HEK293T (cell line): ENCODE results near the gene RABL6.

Experiments used
- ARNT ChIP-seq: fragments of 450-650 bp; IDR thresholded peaks from 2 replicates; pipeline ENCODE4 v1.6.1; 2017; ENCODE audit warnings: mild to moderate bottlenecking
- BHLHE40 ChIP-seq: fragments of 450-650 bp; IDR thresholded peaks from 2 replicates; pipeline ENCODE4 v1.6.1; 2016; ENCODE audit warnings: mild to moderate bottlenecking, moderate library complexity, borderline replicate concordance
- ELF4 ChIP-seq: fragments of 450-650 bp; IDR thresholded peaks from 2 replicates; pipeline ENCODE4 v1.6.1; 2017; ENCODE audit warnings: antibody characterized with exemption
- FOXA1 ChIP-seq: fragments of 450-650 bp; IDR thresholded peaks from 2 replicates; pipeline ENCODE4 v1.6.1; 2016; ENCODE audit warnings: mild to moderate bottlenecking
- FOXM1 ChIP-seq: fragments of 450-650 bp; IDR thresholded peaks from 2 replicates; pipeline ENCODE4 v1.6.1; 2017; ENCODE audit warnings: mild to moderate bottlenecking, borderline replicate concordance
- L3MBTL2 ChIP-seq: fragments of 450-650 bp; conservative IDR thresholded peaks from 2 replicates; pipeline ENCODE4 v1.6.1; 2016; ENCODE audit warnings: mild to moderate bottlenecking
- LEF1 ChIP-seq: fragments of 450-650 bp; IDR thresholded peaks from 2 replicates; pipeline ENCODE4 v1.6.1; 2017; ENCODE audit warnings: mild to moderate bottlenecking, borderline replicate concordance
- NFRKB ChIP-seq: fragments of 450-650 bp; IDR thresholded peaks from 2 replicates; pipeline ENCODE4 v1.6.1; 2016; ENCODE audit warnings: mild to moderate bottlenecking, moderate library complexity
- PKNOX1 ChIP-seq: fragments of 450-650 bp; IDR thresholded peaks from 2 replicates; pipeline ENCODE4 v1.6.1; 2016
- SP1 ChIP-seq: fragments of 450-650 bp; IDR thresholded peaks from 2 replicates; pipeline ENCODE4 v1.6.1; 2017
- SUZ12 ChIP-seq: fragments of 450-650 bp; IDR thresholded peaks from 2 replicates; pipeline ENCODE4 v1.6.1; 2016; ENCODE audit warnings: mild to moderate bottlenecking
- TARDBP ChIP-seq: fragments of 450-650 bp; IDR thresholded peaks from 2 replicates; pipeline ENCODE4 v1.6.1; 2016

GRCh38 chr9:136840140-136840876, 32.6 kb downstream of the RABL6 start:
- TF ChIP-seq ELF4, result no peak
- TF ChIP-seq SP1, result no peak
- no peak for TF ChIP-seq FOXM1
- TF ChIP-seq ARNT, result no peak
- TF ChIP-seq BHLHE40, result no peak
- no peak for TF ChIP-seq FOXA1
- no peak for TF ChIP-seq SUZ12
- TF ChIP-seq LEF1, result no peak
- TF ChIP-seq NFRKB, result no peak
- TF ChIP-seq TARDBP, result no peak
- no peak for TF ChIP-seq PKNOX1
- TF ChIP-seq L3MBTL2, result no peak
